Aorta (tissue), 5 donors: ENCODE measurements around the gene URAD. TPM values are rescaled to one million over a fixed set of nuclear protein-coding genes. Genes with fewer than 3 reads are reported as not detected.

Experiments used
- ATAC-seq: fragments of 200-7000 bp; cut with Tn5 transposase; one replicate; pipeline ENCODE4 v1.9.1; 2022; ENCODE audit warnings: moderate library complexity; ENCODE audit not compliant: low FRiP score
- DNase-seq, 2 donors: peaks; one replicate each; pipeline ENCODE4 v3.0.0-alpha.2; 2020
- H3K27ac ChIP-seq, 2 donors: one replicate each; pipeline ENCODE4 v1.5.1; 2013; ENCODE audit warnings: low read length in 2 of 2, mild to moderate bottlenecking in 2 of 2, moderate library complexity in 2 of 2, control low read depth in 1 of 2, inconsistent platforms in 1 of 2, low read depth in 1 of 2
- H3K27me3 ChIP-seq, 2 donors: one replicate each; pipeline ENCODE4 v1.6.1; 2013; ENCODE audit warnings: control low read depth in 1 of 2, low read length in 1 of 2, mild to moderate bottlenecking in 1 of 2, moderate library complexity in 1 of 2; ENCODE audit not compliant: insufficient read depth in 2 of 2, control insufficient read depth in 1 of 2
- H3K36me3 ChIP-seq, 2 donors: one replicate each; pipeline ENCODE4 v1.6.1; 2013; ENCODE audit warnings: control low read depth in 1 of 2, low read length in 1 of 2, mild to moderate bottlenecking in 1 of 2; ENCODE audit not compliant: insufficient read depth in 2 of 2, control insufficient read depth in 1 of 2
- H3K4me1 ChIP-seq, 2 donors: one replicate each; pipeline ENCODE4 v1.6.1; 2013; ENCODE audit warnings: low read length in 2 of 2, control low read depth in 1 of 2, mild to moderate bottlenecking in 1 of 2, moderate library complexity in 1 of 2; ENCODE audit not compliant: insufficient read depth in 2 of 2, control insufficient read depth in 1 of 2
- H3K4me3 ChIP-seq, 2 donors: one replicate each; pipeline ENCODE4 v1.5.1; 2013; ENCODE audit warnings: low read length in 2 of 2, control low read depth in 1 of 2, mild to moderate bottlenecking in 1 of 2
- H3K9me3 ChIP-seq: one replicate; pipeline ENCODE4 v1.6.1; 2013; ENCODE audit warnings: mild to moderate bottlenecking, low read length; ENCODE audit not compliant: control insufficient read depth
- WGBS, 2 donors: extraction: QIAGEN DNeasy Blood & Tissue Kit; methylation state at CpG; one replicate each; pipeline ENCODE4 v1.1.7; 2013; 5-methylcytosine and 5-hydroxymethylcytosine counted together
- intact Hi-C, 2 donors: fragments of 100-400 bp; cut with DNase I; formaldehyde crosslinking; loops; one replicate each; pipeline versions ENCODE4 v1.14.2 to v1.15.0; 2022
- polyA plus RNA-seq, 2 donors: library from polyadenylated mRNA; stranded (reverse); fragments of 200-250 nt; gene quantifications; one replicate each; pipeline ENCODE4 v1.2.3, GENCODE V29; 2013
- total RNA-seq, 2 donors: library from RNA; stranded (reverse); fragmentation: NEBNext Ultra II Directional; extraction: Animal tissue kit (Norgen Biotek cat#: 25700); gene quantifications; one replicate each; pipeline ENCODE4 v1.2.1, GENCODE V29; 2021
- donor health status: healthy with polysubstance abuse.
- donor health status: Bipolar disorder and iron deficiency.
- donor health status: DM: no; HTN: no; CAD: no.
- donor health status: DM: no; HTN: no; CAD: no.
- donor health status: DM: yes; HTN: yes; CAD: no.

The URAD gene
- total and polyA plus RNA-seq, 4 donors, result not detected

- no peaks in the 10 kb centered on the region for H3K9me3 ChIP-seq
- intact Hi-C loops, result loop anchor here (10.0 kb wide), 1 partner anchor 122 kb away; no protein-coding TSS in a partner anchor
- no peak overlapping the region for H3K27ac ChIP-seq
- H3K4me1 ChIP-seq, result no peaks in the 10 kb centered on the region
- H3K27me3 ChIP-seq, result no peaks in the 10 kb centered on the region
- no peak for DNase-seq
- no peaks in the 10 kb centered on the region for H3K36me3 ChIP-seq
- WGBS, 2 donors, result 27 to 38% methylated on average over 5 of the region's 5 CpGs
- no peak overlapping the region for H3K4me3 ChIP-seq
- ATAC-seq, result no peak
These were observed 31.8 kb downstream of the URAD start for GRCh38 chr13:27956576-27957300.

DNA sequence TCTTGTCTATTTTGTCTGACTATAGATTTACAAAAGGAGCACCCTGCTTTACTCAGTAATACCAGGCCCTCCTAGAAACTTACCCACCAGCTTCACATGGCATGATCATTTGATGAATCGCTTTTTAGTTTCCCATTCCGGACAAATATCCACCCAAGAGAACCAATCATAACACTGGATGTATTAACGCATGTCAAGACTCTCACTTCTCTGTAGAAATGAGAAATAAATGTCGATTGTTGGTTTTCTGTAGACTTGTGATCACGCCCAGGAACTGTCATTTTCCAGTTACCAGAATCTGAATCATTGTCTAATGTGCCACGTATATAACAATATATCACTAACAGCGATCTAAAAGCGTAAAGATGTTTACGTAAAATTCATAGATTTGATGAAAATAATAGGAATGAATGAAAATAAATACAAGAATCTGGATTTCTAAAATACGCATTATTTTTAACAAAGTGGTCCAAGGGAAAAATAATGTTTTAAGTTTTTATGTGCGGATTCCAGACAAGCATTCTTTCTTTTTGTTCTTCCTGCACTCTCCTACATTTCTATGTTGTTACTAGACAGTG, 33.4 kb downstream of the URAD start:
- intact Hi-C loops, result loop anchor here (10.0 kb wide), 1 partner anchor 120 kb away; no protein-coding TSS in a partner anchor
- Histone ChIP-seq H3K27me3 (no peaks in the 10 kb centered on the region), H3K36me3 (no peaks in the 10 kb centered on the region), H3K27ac (no peak overlapping the region), H3K4me1 (no peaks in the 10 kb centered on the region), H3K4me3 (no peak overlapping the region), H3K9me3 (no peaks in the 10 kb centered on the region)
- ATAC-seq (no peak), DNase-seq (no peak)
- WGBS, 2 donors, result 55 to 58% methylated on average over 11 of the region's 11 CpGs

- no peaks in the 10 kb centered on the region for H3K36me3 ChIP-seq
- intact Hi-C loops, result loop anchor here (10.0 kb wide), 1 partner anchor 120 kb away; no protein-coding TSS in a partner anchor
- no peaks in the 10 kb centered on the region for H3K9me3 ChIP-seq
- DNase-seq (no peak), ATAC-seq (peak; percentile 58)
- H3K4me1 ChIP-seq, result no peaks in the 10 kb centered on the region
- H3K27me3 ChIP-seq, result no peaks in the 10 kb centered on the region
- WGBS, 2 donors, result 3 to 5% methylated on average over 42 to 56 of the region's 56 CpGs
- no peak overlapping the region for H3K27ac ChIP-seq
- H3K4me3 ChIP-seq, result peak overlapping the region; percentile 14
These were observed 34.1 kb downstream of the URAD start for GRCh38 chr13:27954406-27954851.

- Histone ChIP-seq H3K9me3 (no peaks in the 10 kb centered on the region), H3K27ac (no peak overlapping the region), H3K4me1 (no peaks in the 10 kb centered on the region), H3K4me3 (peak overlapping the region in 1 of 2 donors; percentile 14), H3K27me3 (no peaks in the 10 kb centered on the region), H3K36me3 (no peaks in the 10 kb centered on the region)
- 3 to 4% methylated on average over 57 to 71 of the region's 71 CpGs for whole genome bisulfite sequencing, 2 donors
- ATAC-seq (peak; percentile 94), DNase-seq (peak; percentile 84 to 89)
- intact Hi-C loops, result loop anchor here (10.0 kb wide), 1 partner anchor 119 kb away; no protein-coding TSS in a partner anchor
These were observed 34.7 kb downstream of the URAD start for GRCh38 chr13:27953676-27954405.

- Histone ChIP-seq H3K36me3 (no peaks in the 10 kb centered on the region), H3K27me3 (no peaks in the 10 kb centered on the region), H3K9me3 (no peaks in the 10 kb centered on the region), H3K4me1 (no peaks in the 10 kb centered on the region), H3K4me3 (peak overlapping the region in 1 of 2 donors; percentile 14), H3K27ac (no peak overlapping the region)
- intact Hi-C loops, result loop anchor here (10.0 kb wide), 1 partner anchor 118 kb away; no protein-coding TSS in a partner anchor
- DNase-seq (no peak), ATAC-seq (no peak)
- 43 to 47% methylated on average over 30 of the region's 30 CpGs for WGBS, 2 donors
These were observed 35.4 kb downstream of the URAD start for GRCh38 chr13:27952876-27953675.

DNA sequence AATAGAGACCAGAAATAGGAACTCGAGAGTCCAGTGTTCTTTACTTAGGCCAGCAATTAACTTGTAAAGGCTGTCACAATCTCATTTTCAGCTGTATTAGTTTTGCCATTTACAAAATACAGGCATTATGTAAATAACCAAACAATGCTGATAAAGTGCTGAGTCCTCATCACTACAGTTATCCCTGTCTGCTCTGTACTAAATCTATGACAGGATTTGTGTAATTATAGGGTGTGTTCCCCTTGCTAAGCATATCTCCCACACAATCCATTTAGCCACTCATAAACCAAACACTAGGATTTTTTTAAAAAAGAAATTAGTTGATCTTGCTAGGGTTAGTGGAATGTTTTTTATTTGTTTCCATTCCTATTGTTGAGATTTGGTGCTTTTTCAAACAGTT, 45.5 kb downstream of the URAD start:
- 88 to 94% methylated on average over 1 of the region's 1 CpG for WGBS, 2 donors
- Histone ChIP-seq H3K4me1 (no peaks in the 10 kb centered on the region), H3K4me3 (no peak overlapping the region), H3K27ac (no peak overlapping the region), H3K9me3 (peaks cover 6% of the 10 kb centered on the region), H3K36me3 (no peaks in the 10 kb centered on the region), H3K27me3 (peaks cover 0 to 2% of the 10 kb centered on the region in 2 donors)
- no peak for ATAC-seq
- DNase-seq, result no peak
- intact Hi-C loops, result no loop called here

- H3K27ac ChIP-seq, result no peak overlapping the region
- intact Hi-C loops, result no loop called here
- H3K4me3 ChIP-seq, result no peak overlapping the region
- ATAC-seq (no peak), DNase-seq (no peak)
- H3K4me1 ChIP-seq, result no peaks in the 10 kb centered on the region
- H3K36me3 ChIP-seq, result no peaks in the 10 kb centered on the region
- WGBS, 2 donors, result 64 to 71% methylated on average over 2 of the region's 2 CpGs
- H3K27me3 ChIP-seq, result peaks cover 1 to 3% of the 10 kb centered on the region in 2 donors
- H3K9me3 ChIP-seq, result peaks cover 1% of the 10 kb centered on the region
These were observed 54.7 kb downstream of the URAD start for GRCh38 chr13:27933580-27934328.
